Measurements from ENCODE around the gene TMIGD2.
"Not testable (repeated sequence)": the region's sequence is repeated elsewhere in the genome, so short reads cannot be mapped to it uniquely, and the experiment has no call there.

TMIGD2 gene

GRCh38 chr19:4267101-4267900 is 34.9 kb downstream of the TMIGD2 start:
- peak; percentile 24 for DNase-seq (ENCODE audit: low read depth)

- DNase-seq (ENCODE audit: low read depth): no peak
Observed at GRCh38 chr19:4266253-4267000, 35.8 kb downstream of the TMIGD2 start.

GRCh38 chr19:4264812-4265211 is 37.4 kb downstream of the TMIGD2 start:
- DNase-seq (ENCODE audit: low read depth): no peak

GRCh38 chr19:4260613-4261191 is 41.5 kb downstream of the TMIGD2 start:
- DNase-seq (ENCODE audit: low read depth): no peak

- no peak for DNase-seq (ENCODE audit: low read depth)
Observed at GRCh38 chr19:4258181-4258580, 44.0 kb downstream of the TMIGD2 start.

- DNase-seq (ENCODE audit: low read depth): no peak
Observed at GRCh38 chr19:4257025-4257424, 45.2 kb downstream of the TMIGD2 start.

GRCh38 chr19:4256563-4256962 is 45.6 kb downstream of the TMIGD2 start:
- no peak for DNase-seq (ENCODE audit: low read depth)

- peak; percentile 100 for DNase-seq (ENCODE audit: low read depth)
Observed at GRCh38 chr19:4246767-4247593, 55.2 kb downstream of the TMIGD2 start, which contains the start of gene YJU2. Gene YJU2, plus strand, starts transcription at chr19:4247080. Its CDS starts 67 bp downstream, at chr19:4247147.

- not testable (repeated sequence) for DNase-seq (ENCODE audit: low read depth)
Observed at GRCh38 chr19:4245938-4246337, 56.3 kb downstream of the TMIGD2 start.

All from iris pigment epithelial cell (primary cell).